NCI-H1436 (cell line): ENCODE data around the gene NANOGP8.
"Not testable (repeated sequence)": the region's sequence is repeated elsewhere in the genome, so short reads cannot be mapped to it uniquely, and the experiment has no call there.

Experiments
- DNase-seq: peaks from one replicate; lab custom pipeline; 2025; lab: John Stamatoyannopoulos, UW

The NANOGP8 gene, protein sequence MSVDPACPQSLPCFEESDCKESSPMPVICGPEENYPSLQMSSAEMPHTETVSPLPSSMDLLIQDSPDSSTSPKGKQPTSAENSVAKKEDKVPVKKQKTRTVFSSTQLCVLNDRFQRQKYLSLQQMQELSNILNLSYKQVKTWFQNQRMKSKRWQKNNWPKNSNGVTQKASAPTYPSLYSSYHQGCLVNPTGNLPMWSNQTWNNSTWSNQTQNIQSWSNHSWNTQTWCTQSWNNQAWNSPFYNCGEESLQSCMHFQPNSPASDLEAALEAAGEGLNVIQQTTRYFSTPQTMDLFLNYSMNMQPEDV

DNA sequence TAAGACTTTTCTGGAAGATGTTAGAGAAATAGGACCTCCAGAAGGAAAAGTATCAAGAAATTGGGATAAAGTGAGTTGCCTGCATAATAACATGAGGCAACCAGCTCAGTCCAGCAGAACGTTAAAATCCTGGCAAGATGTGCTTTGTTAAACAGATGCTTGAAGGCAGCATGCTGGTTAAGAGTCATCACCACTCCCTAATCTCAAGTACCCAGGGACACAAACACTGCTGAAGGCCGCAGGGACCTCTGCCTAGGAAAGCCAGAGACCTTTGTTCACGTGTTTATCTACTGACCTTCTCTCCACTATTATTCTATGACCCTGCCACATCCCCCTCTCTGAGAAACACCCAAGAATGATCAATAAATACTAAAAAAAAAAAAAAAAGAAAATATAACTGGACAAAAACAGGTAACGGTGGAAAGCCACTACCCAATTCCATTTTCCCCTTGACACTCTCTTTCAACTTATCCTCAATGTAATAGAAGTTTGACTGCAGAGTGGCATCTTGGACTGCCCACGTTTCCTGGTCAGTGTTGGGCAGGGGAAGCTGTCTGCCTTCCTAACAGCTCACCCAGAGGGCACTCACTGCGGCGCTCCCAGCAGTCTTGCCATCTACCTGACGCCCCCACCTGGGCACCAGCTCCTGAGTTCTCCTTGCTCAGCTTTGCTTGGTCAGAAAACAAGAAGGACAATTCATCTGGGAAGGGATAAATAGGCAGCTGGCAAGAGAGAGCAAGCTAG lies at the start of gene NANOGP8:
NANOGP8 (minus strand) TSS at position 120 of the 744 bp plus-strand sequence. CDS start 185 bp downstream, outside the sequence.
- DNase-seq, result not testable (repeated sequence)

DNA sequence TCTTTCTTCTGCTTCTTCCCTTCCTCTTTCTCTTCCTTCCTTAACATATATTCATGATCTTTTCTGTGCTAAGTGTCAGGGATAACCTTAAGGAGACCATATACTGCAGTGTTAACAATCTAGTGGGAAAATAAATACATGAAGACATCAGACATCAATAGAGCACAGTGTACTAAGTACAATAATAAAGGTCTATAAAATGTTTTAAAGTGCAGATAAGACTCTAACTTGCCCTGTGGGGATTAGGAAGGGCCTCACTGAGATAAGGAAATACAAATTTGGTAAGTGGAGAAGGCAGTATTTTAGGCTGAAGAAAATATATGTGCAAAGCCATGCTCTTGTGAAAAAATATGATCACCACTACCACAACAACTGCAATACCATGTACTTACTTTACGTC lies 49.2 kb upstream of the NANOGP8 start:
- no peak for DNase-seq

DNA sequence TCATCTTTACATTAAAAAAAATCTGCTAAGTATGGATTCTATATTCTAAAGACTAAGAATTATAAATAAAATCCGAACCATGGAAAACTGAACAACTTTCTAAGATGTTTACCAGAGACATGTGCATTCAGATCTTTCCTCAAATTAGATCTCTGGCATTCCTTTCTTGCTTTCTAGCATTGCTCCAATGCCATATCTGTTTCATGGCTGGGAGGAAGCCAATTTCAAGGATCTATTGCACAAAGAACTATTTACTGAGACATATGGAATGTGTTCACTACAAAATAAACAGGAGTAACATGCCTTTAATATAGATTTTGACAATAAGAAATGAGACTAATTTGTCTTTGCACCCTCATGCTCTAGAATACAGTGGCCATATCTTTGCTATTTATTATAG lies 45.1 kb upstream of the NANOGP8 start:
- DNase-seq, result no peak

DNA sequence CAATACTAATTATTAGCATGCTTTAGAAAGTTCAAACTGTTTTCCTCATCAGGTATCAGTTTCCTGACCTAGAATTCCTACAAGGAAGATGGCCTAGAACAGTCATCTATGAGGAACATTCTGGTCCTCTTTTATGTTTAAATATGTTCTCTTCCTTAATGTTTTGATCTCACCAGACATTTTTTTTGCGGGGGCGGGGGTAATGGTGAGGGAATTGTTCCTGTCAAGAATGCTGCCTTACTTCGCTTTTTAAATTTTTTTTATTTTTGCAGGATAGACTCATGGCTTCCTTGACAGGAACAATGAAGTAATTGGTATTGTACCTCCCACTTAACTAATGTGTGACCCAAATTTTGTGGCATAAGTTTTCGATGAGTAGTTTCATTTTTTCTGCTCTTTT lies 44.3 kb upstream of the NANOGP8 start:
- no peak for DNase-seq

DNA sequence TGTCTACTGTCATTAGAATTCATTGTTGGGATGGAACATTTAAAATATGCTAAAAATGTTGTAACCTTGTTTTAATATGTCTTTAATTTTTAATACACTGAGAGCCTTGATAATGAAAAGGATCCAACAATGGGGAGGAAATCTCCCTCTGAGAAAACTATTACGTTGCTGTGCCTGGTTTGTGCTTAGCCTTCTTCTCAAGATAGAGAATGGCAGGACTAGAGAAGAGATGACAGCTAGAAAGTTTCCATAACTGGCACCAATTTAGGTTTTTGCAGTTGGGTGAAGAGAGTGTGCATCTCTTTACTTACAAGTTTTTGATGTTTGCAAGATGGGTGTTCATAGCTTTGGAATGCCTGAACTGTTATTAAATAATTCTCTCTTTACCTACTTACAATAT lies 42.6 kb upstream of the NANOGP8 start:
- DNase-seq, result no peak

DNA sequence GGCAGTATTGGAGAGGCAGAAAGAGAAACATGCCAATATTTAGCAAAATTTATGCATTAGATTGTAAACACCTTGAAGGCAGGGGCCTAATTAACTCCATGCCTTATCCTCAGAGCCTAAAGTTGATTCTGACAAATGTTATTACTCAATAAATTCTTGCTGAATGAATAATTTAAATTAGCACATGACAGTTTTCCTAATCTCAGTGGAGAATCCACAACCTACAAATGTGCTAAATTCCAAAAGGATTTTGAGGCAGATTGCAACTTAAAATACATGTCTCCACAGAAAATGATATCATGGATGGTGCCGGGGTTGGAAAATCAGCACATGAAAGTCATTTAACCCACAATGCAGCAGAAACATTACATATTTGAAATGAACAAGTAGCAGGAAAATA lies 41.1 kb upstream of the NANOGP8 start:
- no peak for DNase-seq

DNA sequence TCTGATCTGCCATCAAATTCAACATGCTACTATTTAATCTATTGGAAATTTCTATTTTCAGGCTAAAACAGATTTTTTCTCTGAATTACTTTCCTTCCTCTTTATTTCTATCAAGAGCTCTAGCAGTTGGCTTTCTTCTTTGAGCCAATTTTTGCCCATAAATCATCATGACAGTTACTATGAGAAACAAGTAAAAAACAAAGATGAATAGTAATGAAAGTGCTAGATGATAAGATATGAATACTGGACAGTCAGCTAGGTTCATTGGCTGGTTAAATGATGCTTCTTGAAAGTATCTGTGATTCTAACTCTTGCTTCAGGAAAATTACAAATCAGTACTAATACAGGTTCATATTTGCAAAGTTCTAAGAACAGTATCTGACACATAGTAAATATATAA lies 38.6 kb upstream of the NANOGP8 start:
- no peak for DNase-seq

DNA sequence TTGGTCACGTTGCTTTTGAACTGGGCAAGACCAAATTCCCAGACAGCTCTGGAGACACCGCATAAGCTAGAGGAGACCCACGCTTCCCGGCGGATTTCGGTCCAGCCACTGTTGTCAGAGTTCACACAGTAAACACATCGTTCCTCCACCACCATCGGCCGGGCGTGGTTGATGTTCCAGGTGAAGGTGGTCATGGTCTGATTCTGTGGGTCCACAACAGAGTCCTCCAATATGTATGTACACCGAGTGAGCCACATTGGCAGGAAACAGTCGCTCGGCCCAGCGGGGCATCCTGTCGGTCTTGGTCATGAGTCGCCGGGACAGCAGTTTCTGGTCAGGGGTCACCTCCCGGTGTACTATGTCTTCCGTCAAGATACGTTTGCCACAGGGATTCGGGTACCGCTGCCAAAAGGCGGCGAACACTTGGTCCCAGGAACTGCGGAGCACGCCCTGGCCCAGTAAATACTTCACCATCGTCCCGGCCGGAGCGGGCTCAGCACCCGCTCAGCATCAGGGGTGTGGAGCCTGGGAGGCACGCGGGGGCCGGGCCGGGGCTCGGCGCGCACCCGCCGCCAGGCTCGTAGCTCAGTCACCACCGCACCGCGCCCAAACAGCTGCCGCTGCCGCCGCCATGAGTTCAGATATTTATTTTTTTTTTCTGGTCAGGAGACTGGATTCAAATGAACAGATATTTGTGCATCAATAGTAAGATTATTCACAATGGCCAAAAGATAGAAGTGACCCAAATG lies 36.7 kb upstream of the NANOGP8 start:
- no peak for DNase-seq

DNA sequence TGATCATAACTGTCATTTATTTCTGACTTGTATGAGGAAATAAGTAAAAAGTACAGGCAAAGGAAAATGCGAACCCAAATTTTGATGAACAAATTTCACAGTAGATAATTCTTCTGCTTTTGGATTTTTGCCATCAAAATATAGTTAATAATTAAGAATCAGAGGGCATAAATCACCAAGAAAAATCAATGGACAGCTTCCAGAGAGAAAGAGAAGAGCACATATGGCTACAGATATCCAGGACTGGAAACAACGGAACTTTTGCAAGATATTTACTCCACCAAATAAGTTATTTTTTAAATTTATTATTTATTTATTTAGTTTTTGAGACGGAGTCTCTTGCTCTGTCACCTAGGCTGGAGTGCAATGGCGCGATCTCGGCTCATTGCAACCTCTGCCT lies 35.1 kb upstream of the NANOGP8 start:
- no peak for DNase-seq

DNA sequence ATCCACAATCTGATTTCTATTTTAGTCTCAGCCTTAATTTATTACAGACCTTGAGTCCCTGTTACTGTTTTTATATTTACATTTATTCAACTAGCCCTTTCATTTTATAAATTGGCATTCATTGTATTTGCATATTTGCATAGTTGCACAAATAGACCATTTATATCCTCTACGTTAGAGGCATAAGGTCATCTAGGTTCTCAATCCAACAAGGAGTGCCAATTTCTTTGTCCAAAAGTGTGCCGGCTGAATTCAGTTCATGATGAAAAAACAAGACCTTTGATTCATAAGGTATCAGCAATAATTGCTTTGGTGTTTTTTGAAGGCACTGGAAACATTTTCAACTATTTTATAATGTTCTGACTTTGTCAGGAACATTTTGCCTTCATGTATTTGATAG lies 33.9 kb upstream of the NANOGP8 start:
- no peak for DNase-seq

DNA sequence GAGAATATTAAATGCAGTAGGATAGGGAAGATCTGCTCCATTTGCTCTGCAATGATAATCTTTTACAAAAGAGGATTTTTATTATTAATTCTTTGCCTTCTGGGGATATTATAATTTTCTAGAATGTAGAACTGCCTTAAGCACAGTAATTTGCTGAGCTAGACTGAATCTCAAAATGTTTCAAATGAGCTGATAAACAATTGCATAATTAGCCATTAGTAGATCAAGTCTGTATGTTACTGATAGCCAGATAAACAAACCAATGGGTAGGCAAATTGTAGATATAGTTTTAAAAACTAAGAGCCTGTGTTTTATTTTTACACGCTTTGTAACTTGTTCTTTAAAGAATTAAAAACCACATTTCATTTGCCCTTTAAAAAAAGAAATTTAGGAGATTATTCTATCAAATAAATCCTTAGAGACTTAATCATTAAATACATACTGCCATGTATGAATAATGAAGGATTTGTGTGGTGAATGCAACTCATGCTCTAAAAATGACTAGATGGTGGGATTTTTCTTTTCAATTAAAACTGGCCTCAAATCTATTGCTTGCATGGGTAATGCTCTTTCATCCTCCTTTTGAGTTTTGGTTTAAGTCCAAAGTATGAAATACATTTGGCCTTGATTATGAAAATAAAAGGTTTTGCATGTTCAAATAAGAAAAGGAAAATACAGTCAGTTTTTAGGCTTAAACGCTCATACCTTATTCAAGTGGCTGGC lies 32.6 kb upstream of the NANOGP8 start:
- DNase-seq, result no peak

DNA sequence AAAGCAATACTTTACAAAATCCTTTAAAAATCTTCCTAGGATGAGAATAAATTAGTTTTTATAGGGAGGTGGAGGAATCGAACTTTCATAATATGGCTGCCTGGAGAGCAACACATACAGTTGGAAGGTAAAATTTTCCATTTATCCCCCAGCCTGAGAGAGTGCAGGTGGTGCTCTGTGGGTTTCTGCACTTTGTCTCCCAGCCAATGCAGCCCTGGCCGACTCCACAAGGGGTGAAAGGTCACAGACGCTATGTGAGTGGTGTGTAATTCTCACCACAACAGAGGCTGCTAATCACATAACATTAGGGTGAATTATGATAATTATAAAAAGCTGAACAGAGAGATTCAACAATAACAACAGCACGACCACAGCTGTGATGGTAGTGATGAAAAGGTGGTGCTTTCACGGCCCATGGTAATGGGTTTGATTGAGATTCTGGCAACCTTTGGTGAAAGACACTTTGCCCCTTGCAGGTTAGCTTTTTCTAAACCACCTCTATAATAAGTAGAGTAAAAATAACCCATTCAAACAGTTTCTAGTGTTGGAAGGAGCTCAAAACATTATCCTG lies 30.1 kb upstream of the NANOGP8 start:
- DNase-seq, result peak; percentile 48

DNA sequence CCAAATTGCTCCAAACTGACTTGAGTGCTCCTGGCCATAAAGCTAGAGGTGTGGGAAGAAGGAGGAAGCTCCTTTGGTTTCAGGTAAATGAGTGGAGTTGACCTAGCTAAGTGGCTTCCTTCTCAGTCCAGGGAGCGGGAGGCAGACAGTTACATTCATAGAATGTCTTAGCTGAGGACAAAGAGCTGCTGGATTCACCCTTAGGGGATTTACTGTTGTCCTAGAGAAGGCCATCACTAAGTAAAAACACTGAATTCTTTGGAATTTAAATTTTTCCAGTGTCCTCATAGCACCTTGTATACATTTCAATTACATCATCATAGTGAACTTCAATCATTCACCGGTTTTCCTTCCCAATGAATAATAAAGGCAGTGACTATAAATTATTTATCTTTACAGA lies 27.3 kb upstream of the NANOGP8 start:
- DNase-seq, result no peak

DNA sequence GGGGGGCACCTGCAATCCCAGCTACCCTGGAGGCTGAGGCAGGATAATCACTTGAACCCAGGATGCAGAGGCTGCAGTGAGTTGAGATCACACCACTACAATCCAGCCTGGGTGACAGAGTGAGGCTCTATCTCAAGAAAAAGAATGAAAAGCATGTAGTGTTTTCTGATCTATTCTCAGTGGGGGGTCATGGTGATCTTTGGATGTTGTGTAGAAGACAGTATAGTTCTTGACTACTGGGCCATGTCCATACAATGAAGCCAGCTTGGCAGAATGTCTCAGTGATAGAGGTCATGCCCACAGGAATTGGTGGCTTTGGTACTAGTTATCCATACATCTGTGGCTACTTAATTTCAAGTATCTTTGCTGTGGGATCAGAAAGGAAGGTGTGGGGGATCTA lies 26.8 kb upstream of the NANOGP8 start:
- DNase-seq, result no peak

DNA sequence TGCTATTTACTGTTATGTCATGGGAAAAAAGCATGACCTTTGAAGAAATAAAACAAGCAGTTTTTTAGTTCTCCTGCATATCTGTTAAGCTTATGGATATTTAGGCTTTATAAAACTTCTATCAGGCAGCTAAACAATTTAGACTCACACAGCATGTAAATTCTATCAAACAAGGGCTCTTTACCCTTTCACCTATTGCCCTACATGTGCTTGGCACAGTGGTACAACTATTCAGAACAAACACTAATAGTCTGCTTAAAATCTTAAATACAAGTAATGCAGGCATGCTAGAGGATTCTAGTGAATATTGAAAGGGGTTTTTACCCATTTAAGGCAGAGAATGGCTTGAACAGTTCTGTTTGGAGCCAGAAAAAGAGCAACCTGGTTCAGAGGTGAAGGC lies 23.4 kb upstream of the NANOGP8 start:
- no peak for DNase-seq

DNA sequence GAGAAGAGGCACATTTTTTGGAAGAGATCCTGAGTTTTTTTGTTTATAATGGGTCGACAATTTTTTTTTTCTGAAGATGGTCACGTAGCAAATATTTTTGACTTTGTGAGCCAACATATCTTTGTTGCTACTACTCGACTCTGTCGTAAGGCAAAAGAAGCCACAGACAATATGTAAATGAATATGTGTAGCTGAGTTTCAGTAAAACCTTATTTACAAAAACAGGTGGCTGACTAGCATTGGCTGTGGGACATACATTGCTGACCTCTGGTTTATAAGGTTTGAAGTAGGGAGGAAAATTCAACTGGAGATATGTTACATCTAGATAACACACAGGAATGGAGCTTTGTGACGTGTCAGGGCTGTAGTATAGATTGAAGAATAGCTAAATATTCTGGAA lies 22.5 kb upstream of the NANOGP8 start:
- no peak for DNase-seq

DNA sequence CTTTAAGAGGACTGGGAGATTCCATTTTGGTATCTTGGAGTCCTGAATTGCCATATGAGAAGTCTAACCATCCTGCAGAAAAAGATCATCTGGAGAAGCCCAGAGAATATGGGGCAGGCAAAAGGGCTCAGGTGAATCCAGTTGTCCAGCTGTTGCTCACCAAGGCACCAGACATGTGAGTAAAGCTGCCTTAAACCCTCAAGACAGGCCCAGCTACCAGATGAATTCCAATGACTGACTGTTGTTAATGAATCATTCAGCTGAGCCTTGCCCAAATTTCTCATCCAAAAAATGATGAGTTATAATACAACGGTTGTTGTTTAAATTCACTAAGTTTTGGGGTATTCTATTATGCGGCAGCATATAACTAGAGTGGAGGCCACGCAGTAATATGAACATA lies 22.0 kb upstream of the NANOGP8 start:
- no peak for DNase-seq

DNA sequence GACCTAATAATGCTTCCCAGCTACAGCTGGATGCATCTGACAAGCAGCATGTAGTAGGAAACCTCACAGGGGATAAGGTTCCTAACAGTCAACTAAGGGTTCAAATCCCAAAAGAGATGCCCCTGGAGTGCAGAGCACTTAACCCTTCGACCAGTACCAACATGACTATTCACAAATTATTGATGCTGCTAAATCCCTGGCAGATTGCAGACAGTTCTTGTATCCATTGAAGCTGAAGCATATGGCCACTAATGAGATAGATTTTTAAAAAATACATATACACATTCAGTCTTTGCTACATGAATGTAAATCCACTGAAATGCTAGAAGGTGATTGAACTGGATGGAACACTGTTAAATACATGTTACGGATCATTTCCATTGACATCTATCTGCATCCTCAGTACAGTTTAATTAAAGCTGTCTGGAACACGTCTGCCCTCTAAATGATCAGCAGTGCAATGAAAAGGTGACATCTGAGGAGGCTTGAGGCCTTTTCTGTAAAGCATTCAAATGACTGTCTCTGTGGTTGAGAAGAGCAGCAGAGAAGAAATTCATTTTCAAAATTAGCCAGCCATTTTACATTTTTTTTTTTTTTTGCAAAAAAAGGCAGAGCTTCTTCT lies 19.5 kb upstream of the NANOGP8 start:
- no peak for DNase-seq

DNA sequence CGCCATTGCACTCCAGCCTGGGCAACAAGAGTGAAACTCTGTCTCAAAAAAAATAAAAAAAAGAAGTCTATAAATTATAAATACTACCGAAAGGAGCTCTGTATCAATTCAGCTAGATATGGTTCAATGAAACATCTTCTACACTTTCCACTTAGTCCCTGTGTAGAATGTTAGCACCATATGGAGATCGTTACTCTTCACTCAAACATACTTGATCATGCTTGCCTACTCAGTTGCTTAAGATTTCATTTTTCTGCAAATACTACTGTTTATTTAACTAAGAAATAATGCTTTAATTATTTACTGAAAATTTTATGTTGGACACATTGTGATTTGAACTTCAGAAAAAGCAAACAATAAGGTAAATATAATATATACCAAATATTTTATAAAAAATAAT lies 17.1 kb upstream of the NANOGP8 start:
- no peak for DNase-seq

DNA sequence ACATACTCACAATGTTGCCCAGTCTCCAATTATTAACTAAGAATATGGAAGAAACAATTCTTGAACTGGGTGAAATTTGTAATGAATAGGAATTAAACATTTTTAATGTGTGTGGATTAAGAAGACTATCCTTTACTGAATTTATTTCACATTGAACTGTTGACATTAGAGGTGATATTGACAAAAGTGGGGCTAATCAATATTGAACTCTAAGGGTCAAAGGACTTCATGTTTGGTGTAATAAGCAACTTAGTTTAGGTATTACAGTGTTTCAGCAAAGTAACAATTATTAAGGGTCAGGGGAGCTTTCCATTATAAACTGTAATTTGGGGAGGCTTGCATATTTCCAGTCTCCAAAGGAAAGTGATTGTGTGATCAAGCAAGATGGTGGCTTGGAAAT lies 16.2 kb upstream of the NANOGP8 start:
- no peak for DNase-seq

DNA sequence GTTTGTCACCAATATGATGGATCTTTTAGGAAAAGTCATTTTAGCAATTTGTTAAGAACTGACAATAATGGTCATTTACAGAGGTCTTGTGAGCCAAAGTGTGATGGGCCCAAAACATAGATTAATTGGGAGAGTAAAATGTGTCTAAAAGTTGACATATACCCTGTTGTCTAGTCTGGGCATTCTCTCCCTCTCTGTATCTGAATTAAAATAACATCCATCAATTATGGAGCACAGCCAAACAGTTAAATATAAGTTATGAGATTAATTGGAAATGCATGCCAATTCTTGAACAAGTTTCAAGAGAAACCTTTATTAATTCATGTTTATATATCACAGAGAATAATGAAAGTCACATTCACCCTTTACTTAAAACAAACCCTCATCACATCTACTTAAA lies 13.6 kb upstream of the NANOGP8 start:
- DNase-seq, result no peak

DNA sequence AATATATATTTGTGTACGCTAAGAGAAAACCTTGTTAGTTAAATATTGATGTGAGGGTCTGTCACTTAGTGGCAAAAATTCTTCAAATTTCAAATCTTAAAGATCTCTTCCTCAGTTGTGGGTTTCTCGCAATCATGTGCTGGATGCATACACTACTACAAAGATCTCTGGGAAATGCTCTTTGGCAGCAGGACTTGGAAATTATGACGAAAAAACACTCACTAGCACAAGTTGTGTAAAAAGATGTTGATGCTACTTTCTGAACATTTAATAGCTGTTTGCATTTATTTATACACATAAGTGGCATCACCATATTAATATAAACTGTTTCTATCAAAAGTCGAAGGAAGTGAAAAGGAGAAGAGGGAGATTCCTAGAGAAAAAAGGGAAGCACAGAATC lies 10.8 kb upstream of the NANOGP8 start:
- DNase-seq, result no peak
